IMR-90 (cell line): ENCODE measurements around the gene SCAF4. TPM values are rescaled to one million over a fixed set of nuclear protein-coding genes. Genes with fewer than 3 reads are reported as not detected.
A peak's percentile ranks its signal among the peaks of the same experiment; 100 is the strongest.

Source experiments
- ATAC-seq: fragments of 200-7000 bp; cut with Tn5 transposase; 2 replicates; pipeline ENCODE4 v1.9.1; 2020; ENCODE audit warnings: low read depth, mild to moderate bottlenecking, moderate library complexity
- BruUV-seq: library from RNA; stranded (reverse); fragments of 400-500 nt; replicated peaks from 2 replicates; lab custom pipeline; 2021; lab: Mats Ljungman, UMichigan
- CTCF ChIA-PET: fragments of 300-600 bp; formaldehyde crosslinking; extraction: SDS; loops from one replicate; lab custom pipeline; 2021; ENCODE audit warnings: antibody characterized with exemption; lab: Yijun Ruan, JAX
- POLR2A ChIA-PET: fragments of 300-600 bp; sonication (Branson Sonifier 250); formaldehyde crosslinking; loops from one replicate; lab custom pipeline; 2022; ENCODE audit warnings: antibody characterized with exemption; ENCODE audit not compliant: unreplicated experiment; lab: Charles Lee
- DNase-seq: peaks from one replicate; pipeline ENCODE4 v3.0.0; 2013
- H2AFZ ChIP-seq: replicated peaks from 2 replicates; pipeline ENCODE3; 2013; ENCODE audit warnings: low read length, mild to moderate bottlenecking; ENCODE audit not compliant: poor library complexity
- H2AK5ac ChIP-seq: 2 replicates; pipeline ENCODE4 v1.6.1; 2013; ENCODE audit warnings: low read depth, low read length, inconsistent platforms
- H2AK9ac ChIP-seq: replicated peaks from 2 replicates; pipeline ENCODE3; 2013; ENCODE audit warnings: mild to moderate bottlenecking, low read depth, low read length, moderate library complexity; ENCODE audit not compliant: poor library complexity
- H2BK120ac ChIP-seq: 2 replicates; pipeline ENCODE4 v1.6.1; 2013; ENCODE audit warnings: low read depth, low read length, inconsistent platforms
- H2BK15ac ChIP-seq: 3 replicates; pipeline ENCODE4 v1.6.1; 2013; ENCODE audit warnings: low read depth, low read length, inconsistent platforms
- H2BK20ac ChIP-seq: 2 replicates; pipeline ENCODE4 v1.6.1; 2013; ENCODE audit warnings: low read depth, mild to moderate bottlenecking, inconsistent platforms, low read length, moderate library complexity
- H2BK5ac ChIP-seq: 2 replicates; pipeline ENCODE4 v1.6.1; 2013; ENCODE audit warnings: mild to moderate bottlenecking, low read depth, low read length, inconsistent platforms; ENCODE audit not compliant: poor library complexity, severe bottlenecking
- H3K14ac ChIP-seq: replicated peaks from 2 replicates; pipeline ENCODE4 v1.6.1; 2013; ENCODE audit warnings: low read depth, low read length, inconsistent platforms
- H3K18ac ChIP-seq: 2 replicates; pipeline ENCODE4 v1.6.1; 2013; ENCODE audit warnings: low read depth, low read length, control low read depth
- H3K23ac ChIP-seq: 2 replicates; pipeline ENCODE4 v1.6.1; 2013; ENCODE audit warnings: low read depth, low read length, inconsistent platforms
- H3K27ac ChIP-seq: 2 replicates; pipeline ENCODE4 v1.5.1; 2013; ENCODE audit warnings: mild to moderate bottlenecking, control low read depth, low read length; ENCODE audit not compliant: insufficient read depth
- H3K27me3 ChIP-seq: 2 replicates; pipeline ENCODE4 v1.6.1; 2013; ENCODE audit warnings: low read length; ENCODE audit not compliant: control insufficient read depth, insufficient read depth
- H3K36me3 ChIP-seq: 2 replicates; pipeline ENCODE4 v1.6.1; 2013; ENCODE audit warnings: low read length, mixed read lengths; ENCODE audit not compliant: control insufficient read depth, insufficient read depth
- H3K4ac ChIP-seq: 2 replicates; pipeline ENCODE4 v1.6.1; 2013; ENCODE audit warnings: low read depth, low read length, inconsistent platforms
- H3K4me1 ChIP-seq: 2 replicates; pipeline ENCODE4 v1.6.1; 2013; ENCODE audit warnings: low read length, mixed read lengths; ENCODE audit not compliant: control insufficient read depth, insufficient read depth
- H3K4me2 ChIP-seq: 2 replicates; pipeline ENCODE4 v1.6.1; 2013; ENCODE audit warnings: low read depth, mild to moderate bottlenecking, control low read depth, low read length, moderate library complexity
- H3K4me3 ChIP-seq: 2 replicates; pipeline ENCODE4 v1.5.1; 2013; ENCODE audit warnings: low read depth, mild to moderate bottlenecking, control low read depth, low read length, moderate library complexity; ENCODE audit not compliant: insufficient read depth
- H3K56ac ChIP-seq: 2 replicates; pipeline ENCODE4 v1.6.1; 2013; ENCODE audit warnings: low read length, inconsistent platforms; ENCODE audit not compliant: insufficient read depth; ENCODE audit errors: extremely low read depth
- H3K79me1 ChIP-seq, 2 experiments: 2 replicates each; pipeline ENCODE4 v1.6.1; 2013; ENCODE audit warnings: low read length in 2 of 2, inconsistent platforms in 1 of 2, low read depth in 1 of 2
- H3K9ac ChIP-seq: 2 replicates; pipeline ENCODE4 v1.6.1; 2013; ENCODE audit warnings: low read depth, low read length, control low read depth
- H3K9me1 ChIP-seq: 2 replicates; pipeline ENCODE4 v1.6.1; 2013; ENCODE audit warnings: low read length, inconsistent platforms; ENCODE audit not compliant: insufficient read depth
- H3K9me3 ChIP-seq: 2 replicates; pipeline ENCODE4 v1.6.1; 2013; ENCODE audit warnings: low read length; ENCODE audit not compliant: control insufficient read depth, insufficient read depth
- H4K20me1 ChIP-seq: 2 replicates; pipeline ENCODE4 v1.6.1; 2013; ENCODE audit warnings: low read length, inconsistent platforms; ENCODE audit not compliant: insufficient read depth
- H4K5ac ChIP-seq: 2 replicates; pipeline ENCODE4 v1.6.1; 2013; ENCODE audit warnings: mild to moderate bottlenecking, low read depth, low read length, control low read depth
- H4K8ac ChIP-seq, 2 experiments: 2 replicates each; pipeline ENCODE4 v1.6.1; 2013; ENCODE audit warnings: low read depth in 2 of 2, low read length in 2 of 2, control low read depth in 1 of 2, inconsistent platforms in 1 of 2
- H4K91ac ChIP-seq: 2 replicates; pipeline ENCODE4 v1.6.1; 2013; ENCODE audit warnings: low read depth, low read length, inconsistent platforms; ENCODE audit not compliant: insufficient read depth
- CEBPB ChIP-seq: IDR thresholded peaks from 2 replicates; pipeline ENCODE4 v1.6.1; 2012; ENCODE audit warnings: low read depth, low read length, improper control_type of control experiment
- FOS ChIP-seq: fragments of 150-350 bp; IDR thresholded peaks from 2 replicates; pipeline ENCODE4 v1.6.1; 2016; ENCODE audit warnings: low read depth, low read length
- RFX5 ChIP-seq: IDR thresholded peaks from 2 replicates; pipeline ENCODE4 v1.8.0; 2012; ENCODE audit warnings: low read depth, mild to moderate bottlenecking, low read length, moderate library complexity
- dilution Hi-C: fragments of 300-500 bp; cut with HindIII; formaldehyde crosslinking; loops from one replicate; pipeline ENCODE4 v1.14.3; 2018; ENCODE audit warnings: low sequenced_read_pairs; ENCODE audit not compliant: unreplicated experiment
- in situ Hi-C: fragments of 300-500 bp; cut with MboI; formaldehyde crosslinking; loops from 3 replicates; pipeline ENCODE4 v1.14.3; 2019; ENCODE audit warnings: low sequenced_read_pairs, inconsistent platforms, mixed read lengths
- intact Hi-C: fragments of 100-400 bp; cut with micrococcal nuclease; formaldehyde crosslinking; loops from 2 replicates; pipeline ENCODE4 v1.10.0; 2022
- polyA plus RNA-seq, 3 experiments: library from polyadenylated mRNA; depleted of rRNA; stranded (reverse); fragments of >200 nt; gene quantifications; 2 replicates each; pipeline ENCODE4 v1.2.3, GENCODE V29; 2012; ENCODE audit warnings: low replicate concordance in 1 of 3
- total RNA-seq: library from RNA; depleted of rRNA; stranded (reverse); fragments of >200 nt; gene quantifications from 2 replicates; pipeline ENCODE4 v1.2.3, GENCODE V29; 2012

The SCAF4 gene
- total and polyA plus RNA-seq, 2 of the 4 experiments (the other 2 are of a cell fraction): 2.7 to 12.1 TPM

DNA sequence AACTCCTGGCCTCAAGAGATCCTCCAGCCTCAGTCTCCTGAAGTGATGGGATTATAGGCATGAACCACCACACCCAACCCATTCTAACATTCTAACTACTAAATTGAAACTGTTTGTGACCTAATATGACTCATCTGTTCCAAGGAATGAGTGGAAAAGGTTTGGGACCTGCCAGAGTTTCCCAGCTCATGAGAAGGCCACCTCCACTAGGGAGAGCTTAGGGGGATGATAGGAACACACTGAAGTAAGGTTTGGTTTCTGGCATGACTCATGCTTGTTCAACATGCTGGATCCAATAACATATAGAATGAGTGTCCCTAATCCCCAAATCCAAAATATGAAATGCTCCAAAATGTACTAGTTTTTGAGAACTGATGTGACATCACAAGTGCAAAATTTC lies 18.9 kb upstream of the SCAF4 start:
- POLR2A ChIA-PET: no interaction called here
- intact Hi-C loops: no loop called here

More for the DNA sequence above, 18.9 kb upstream of the SCAF4 start:
- H3K9ac ChIP-seq: no peak overlapping the region
- H3K14ac ChIP-seq: no peak overlapping the region
- no peaks in the 10 kb centered on the region for H3K4me1 ChIP-seq
- no peak overlapping the region for H2AK9ac ChIP-seq
- no peak overlapping the region for H3K23ac ChIP-seq
- no peak overlapping the region for H3K27ac ChIP-seq
- no peak overlapping the region for H2BK120ac ChIP-seq
- H3K18ac ChIP-seq: no peak overlapping the region
- DNase-seq: peak; percentile 56
- no TSS peak for BruUV-seq
- H3K27me3 ChIP-seq: no peaks in the 10 kb centered on the region; the same call in 1 of the 2 replicates
- H2AK5ac ChIP-seq: no peak overlapping the region
- no peak overlapping the region for H3K56ac ChIP-seq
- CTCF ChIA-PET: no interaction called here
- no peaks in the 10 kb centered on the region for H3K9me1 ChIP-seq
- H2BK5ac ChIP-seq: no peak overlapping the region
- no peak overlapping the region for H4K8ac ChIP-seq
- no peak overlapping the region for H4K91ac ChIP-seq
- no peak overlapping the region for H3K4me2 ChIP-seq
- H4K5ac ChIP-seq: no peak overlapping the region
- H3K9me3 ChIP-seq: no peaks in the 10 kb centered on the region
- H3K4ac ChIP-seq: no peak overlapping the region
- dilution Hi-C loops: no loop called here
- peak; percentile 49; the same call in 1 of the 2 replicates for ATAC-seq
- no peak overlapping the region for H2AFZ ChIP-seq
- H4K20me1 ChIP-seq: no peaks in the 10 kb centered on the region
- H3K4me3 ChIP-seq: no peak overlapping the region
- no peak for TF ChIP-seq CEBPB
- no peak for TF ChIP-seq RFX5
- TF ChIP-seq FOS: 0 out of 2 replicates have a peak, but pooled peaks have one; percentile 12
- in situ Hi-C loops: no loop called here
- H3K36me3 ChIP-seq: no peaks in the 10 kb centered on the region
- H3K79me1 ChIP-seq: no peaks in the 10 kb centered on the region
- no peak overlapping the region for H2BK15ac ChIP-seq
- H2BK20ac ChIP-seq: no peak overlapping the region
